Activated CD4-positive, alpha-beta T cell treated with anti-CD3 and anti-CD28 coated beads, Interleukin-2, amount 50 U/mL, for 4 hours (primary cell): ENCODE data around the gene TRIP10.
"Not testable (repeated sequence)": the region's sequence is repeated elsewhere in the genome, so short reads cannot be mapped to it uniquely, and the experiment has no call there.

Source experiments
- DNase-seq, 2 experiments: peaks; one replicate each; pipeline ENCODE4 v3.0.0-alpha.2; 2020

The TRIP10 gene

DNA sequence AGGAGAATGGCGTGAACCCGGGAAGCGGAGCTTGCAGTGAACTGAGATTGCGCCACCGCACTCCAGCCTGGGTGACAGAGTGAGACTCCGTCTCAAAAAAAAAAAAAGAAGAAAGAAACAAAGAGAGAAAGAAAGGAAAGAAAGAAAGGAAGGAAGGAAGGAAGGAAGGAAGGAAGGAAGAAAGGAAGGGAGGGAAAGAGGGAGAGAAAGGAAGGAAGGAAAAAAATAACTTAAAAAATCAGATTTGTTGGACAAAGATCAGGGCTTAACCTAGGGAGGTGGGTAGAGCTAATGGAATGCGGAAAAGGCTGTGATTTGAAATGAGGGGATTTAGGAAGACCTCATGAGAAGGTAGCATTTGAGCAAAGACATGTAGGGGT, 32.2 kb downstream of the TRIP10 start:
- DNase-seq: not testable (repeated sequence)

DNA sequence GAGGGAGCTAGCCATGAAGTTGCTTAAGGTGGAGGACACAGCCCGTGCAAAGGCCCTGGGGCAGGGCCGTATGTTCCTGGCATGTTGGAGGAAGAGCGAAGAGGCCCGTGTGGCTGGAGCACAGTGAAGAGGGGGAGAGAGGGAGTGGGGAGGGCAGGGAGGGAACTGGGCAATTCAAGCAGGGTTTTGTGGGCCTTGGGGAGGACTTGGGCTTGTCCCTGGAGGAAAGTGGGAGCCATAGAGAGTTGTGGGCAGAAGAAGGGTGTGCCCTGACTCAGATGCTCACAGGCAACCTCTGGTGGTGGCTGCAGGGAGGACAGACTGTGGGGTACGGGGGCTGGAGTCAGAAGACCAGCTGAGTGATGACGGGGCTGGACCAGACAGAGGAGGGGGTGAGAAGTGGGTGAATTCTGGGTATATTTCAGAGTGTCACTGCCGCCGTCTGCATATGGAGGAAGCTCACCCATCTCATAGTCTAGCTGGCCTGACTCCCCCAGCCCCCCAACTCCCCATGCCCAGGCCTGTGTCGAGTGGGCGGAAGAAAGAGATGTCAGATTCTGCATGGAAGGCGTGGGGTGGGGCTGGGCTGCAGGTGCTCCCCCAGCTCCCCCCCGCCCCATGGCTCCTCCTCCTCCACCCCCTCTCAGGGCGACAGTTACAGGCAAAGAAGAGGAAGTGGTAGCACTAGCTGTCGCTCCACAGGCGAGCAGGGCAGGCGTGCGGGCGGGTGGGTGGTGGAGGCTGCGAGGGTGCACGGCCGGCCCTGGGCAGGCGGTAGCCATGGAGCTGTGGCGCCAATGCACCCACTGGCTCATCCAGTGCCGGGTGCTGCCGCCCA, 32.8 kb downstream of the TRIP10 start, which contains the start of gene VAV1:
TSS of gene VAV1 (plus strand) at position 681 of the 838 bp plus-strand sequence. CDS start at position 781, 100 bp downstream.
- peak; percentile 82 to 85 for DNase-seq

DNA sequence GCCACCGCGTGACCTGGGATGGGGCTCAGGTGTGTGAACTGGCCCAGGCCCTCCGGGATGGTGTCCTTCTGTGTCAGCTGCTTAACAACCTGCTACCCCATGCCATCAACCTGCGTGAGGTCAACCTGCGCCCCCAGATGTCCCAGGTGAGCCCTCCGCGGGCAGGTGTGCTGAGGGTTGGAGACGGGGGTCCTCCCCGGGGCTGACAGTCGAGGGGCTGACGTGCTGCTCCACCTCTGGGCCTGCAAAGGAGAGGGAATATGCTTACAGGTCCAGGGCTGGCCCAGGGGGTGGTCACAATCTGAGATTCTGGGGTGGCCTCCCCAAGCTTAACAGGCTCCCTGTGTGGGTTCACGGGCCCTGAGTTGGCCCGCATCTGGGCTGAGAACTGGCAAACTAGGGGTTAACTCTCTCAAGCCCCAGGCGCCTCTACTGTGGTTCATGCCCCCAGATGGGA, 33.4 kb downstream of the TRIP10 start:
- no peak for DNase-seq

DNA sequence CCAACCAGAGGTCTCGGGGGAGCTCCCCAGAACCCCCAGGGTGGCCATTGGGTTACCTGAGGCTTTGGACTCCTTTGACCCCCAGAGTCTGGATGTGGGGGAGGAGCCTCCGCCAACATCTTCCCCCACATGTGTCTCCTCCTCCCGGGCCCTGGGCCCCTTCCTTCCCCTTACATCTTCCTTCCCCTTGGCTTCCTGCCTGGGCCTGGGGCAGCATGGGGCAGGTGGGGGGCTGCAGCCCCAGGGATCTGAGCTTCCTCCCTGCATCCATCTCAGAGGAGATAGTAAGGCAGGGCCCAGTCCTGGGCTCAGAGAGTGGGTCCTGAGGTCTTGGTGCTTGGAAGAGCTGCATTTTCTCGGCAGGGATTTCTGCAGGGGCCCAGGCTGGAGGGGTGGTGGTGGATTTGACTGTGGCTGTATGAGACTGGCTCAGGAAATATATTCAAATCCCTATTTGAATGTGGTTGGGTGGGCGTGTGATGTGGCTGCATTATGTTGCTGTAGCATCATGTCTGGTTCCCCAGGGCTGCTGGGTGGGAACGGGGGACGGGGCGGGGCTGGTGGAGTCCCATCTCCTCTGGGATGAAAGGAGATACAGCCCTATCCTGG, 33.9 kb downstream of the TRIP10 start:
- DNase-seq: no peak

DNA sequence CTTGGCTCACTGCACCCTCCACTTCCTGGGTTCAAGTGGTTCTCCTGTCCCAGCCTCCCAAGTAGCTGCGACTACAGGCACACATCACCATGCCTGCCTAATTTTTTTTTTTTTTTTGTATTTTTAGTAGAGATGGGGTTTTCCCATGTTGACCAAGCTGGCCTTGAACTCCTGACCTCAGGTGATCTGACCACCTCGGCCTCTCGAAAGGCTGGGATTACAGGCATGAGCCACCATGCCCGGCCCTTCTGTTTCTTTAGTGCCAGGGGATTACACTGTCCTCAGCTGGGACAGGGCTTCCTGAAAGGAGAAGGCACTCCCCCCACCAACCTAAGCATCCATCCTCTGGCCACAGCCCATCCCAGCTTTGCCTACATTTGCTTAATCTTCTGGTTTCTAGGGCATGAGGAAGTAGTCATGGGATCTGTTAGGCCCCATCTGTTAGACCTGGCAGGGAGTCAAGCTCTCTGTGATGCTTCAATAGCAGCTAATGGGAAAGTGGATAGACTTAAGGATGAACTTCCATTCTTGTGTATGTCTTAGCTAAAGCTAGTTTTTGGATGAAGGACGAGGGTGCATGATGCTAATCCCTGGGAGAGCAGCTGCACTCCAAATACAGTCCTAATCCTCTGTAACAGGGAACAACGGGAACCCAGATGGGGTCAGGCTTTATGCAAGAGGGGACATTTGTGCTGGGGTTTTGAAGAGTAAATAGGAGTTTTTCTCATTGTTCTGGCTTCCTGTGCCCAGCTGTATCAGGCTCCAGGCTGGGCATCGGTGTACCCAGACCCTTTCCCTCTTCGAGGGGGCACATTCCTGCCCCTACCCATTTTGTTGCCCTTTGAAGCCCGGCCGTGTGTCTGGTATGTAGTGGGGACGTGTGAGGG, 35.6 kb downstream of the TRIP10 start:
- no peak for DNase-seq

DNA sequence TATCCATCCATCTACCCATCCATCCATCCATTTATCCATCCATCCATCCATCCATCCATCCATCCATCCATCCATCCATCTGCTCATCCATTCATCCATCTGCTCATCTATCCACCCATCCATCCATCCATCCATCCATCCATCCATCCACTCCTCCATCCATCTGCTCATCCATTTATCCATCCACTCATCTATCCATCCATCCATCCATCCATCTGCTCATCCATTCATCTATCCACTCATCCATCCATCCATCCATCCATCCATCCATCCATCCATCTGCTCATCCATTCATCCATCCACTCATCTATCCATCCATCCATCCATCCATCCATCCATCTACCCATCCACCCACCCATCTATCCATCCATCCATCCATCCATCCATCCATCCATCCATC, 36.6 kb downstream of the TRIP10 start:
- not testable (repeated sequence) for DNase-seq

DNA sequence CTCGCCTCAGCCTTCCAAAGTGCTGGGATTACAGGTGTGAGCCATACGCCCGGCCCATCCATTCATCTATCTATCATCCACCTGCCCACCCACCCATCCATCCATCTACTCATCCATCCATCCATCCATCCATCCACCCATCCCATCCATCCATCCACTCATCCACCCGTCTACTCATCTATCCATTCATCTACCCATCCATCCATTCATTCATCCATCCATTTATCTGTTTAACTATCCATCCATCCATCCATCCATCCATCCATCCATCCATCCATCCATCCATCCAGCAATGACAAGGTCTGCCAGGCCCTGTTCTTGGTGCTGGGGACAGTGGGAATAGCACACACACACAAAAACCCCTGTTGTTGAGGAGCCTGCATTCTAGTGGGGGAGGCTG, 37.5 kb downstream of the TRIP10 start:
- DNase-seq: no peak

DNA sequence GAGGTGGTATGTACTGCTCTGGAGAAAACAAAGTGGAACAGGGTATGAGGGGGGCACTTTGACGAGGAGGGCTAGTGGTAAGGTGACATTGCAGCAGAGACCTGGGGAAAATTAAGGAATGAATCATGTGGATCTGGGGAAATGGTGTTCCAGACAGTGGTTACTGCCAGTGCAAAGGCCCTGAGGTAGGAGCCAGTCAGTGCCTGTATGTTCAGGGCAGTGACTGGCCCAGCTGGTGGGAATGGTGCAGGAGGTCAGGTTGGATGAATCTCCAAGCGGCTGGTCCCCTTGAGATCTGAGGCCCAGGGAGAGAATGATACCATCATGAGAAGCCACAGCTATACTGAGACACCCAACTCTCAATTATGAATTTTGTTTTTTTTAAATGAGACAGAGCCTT, 38.0 kb downstream of the TRIP10 start:
- no peak for DNase-seq

DNA sequence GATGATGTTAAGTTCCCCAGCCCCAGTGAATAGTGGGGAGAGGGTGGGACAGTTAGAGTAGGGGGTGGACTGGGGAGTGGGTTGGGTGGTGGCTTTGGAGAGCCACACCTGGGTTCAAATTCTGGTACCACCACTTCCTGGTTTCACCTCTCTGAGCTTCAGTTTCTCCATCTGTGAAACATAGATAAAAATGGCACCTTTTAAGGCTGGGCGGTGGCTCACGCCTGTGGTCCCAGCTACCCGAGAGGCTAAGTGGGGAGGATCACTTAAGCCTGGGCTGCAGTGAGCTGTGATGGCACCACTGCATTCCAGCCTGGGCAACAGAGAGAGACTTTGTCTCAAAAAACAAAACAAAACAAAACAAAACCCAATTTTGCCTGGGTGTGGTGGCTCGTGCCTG, 38.9 kb downstream of the TRIP10 start:
- DNase-seq: no peak

DNA sequence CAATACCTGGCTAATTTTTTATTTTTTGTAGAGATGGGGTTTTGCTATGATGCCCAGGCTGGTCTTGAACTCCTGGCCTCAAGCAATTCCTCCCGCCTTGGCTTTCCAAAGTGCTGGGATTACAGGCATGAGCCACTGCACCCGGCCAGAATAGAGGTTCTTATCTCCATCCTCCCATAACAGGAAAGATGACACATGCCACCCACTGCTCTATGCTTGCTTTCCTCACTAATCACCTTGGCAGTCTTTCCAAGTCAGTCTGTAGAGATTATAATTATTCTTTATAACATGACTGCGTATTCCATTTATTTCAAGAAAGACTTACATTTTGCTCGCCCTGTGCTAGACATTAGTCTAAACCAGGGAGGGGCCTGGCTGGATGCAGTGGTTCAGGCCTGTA, 39.7 kb downstream of the TRIP10 start:
- no peak for DNase-seq

DNA sequence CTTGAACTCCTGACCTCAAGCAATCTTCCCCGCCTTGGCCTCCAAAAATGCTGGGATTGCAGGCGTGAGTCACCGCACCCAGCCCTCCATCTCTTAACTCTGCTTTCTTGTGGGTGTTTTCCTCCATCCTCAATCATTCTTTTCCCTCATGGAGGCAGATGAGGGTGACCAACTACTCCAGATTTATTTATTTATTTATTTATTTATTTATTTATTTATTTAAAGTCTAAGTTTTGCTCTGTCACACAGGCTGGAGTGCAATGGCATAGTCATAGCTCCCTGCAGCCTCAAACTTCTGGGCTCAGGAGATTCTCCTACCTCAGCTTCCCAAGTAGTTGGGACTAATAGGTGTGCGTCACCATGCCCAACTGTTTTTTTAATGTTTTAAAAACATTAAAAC, 47.9 kb downstream of the TRIP10 start:
- DNase-seq: no peak

DNA sequence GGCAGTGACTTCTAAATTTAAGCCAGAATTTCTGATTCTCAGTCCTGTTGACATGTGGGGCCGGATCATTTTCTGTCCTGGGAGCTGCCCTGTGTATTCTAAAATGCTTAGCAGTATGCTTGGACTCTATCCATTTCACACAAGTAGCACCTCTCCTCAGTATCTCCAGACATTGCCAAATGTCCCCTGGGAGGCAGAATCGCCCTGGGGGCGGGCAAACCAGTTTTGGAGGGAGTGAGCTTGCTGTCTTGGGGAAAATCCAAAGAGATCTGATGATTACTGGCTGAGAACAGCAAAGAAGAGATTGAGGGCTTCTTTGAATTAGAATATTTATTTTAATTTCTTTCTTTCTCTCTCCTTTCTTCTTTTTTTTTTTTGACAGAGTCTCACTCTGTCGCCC, 49.4 kb downstream of the TRIP10 start:
- DNase-seq: no peak

DNA sequence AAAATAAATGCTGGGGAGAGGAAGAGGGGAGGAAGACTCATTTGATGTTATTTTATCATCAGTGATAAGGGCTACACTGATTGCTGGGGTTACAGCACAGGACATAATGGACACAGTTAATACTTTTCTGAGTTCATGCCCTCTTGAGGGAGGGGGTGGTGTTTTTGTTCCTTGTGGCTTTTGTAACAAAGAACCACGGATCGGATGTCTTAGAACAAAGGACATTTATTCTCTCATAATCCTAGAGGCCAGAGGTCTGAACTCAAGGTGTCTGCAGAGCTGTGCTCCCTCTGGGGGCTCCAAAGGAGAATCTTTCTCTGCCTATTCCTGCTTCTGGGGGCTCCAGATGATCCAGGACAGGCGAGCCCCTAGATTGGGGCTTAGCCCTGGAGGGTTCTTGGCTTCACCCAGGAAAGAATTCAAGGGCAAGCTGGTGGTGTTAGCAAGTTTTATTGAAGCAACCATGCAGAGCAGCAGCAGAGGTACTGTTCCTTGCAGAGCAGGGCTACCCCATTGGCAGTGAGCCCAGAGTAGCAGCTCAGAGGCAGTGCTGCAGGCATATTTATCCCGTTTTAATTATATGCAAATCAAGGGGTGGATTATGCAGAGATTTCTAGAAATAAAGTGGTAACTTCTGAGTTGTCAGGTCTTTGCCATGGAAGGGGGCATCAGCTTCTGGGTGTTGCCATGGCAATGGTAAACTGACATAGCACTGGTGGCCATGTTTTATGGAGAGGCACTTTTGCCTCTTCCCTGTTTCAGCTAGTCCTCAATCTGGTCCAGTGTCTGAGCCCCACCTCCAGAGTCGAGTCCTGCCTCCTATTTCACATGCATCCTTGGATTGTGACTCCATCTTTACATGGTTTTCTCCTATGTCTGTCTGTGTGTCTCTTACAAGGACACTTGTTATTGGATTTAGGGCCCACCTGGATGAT, 51.0 kb downstream of the TRIP10 start:
- DNase-seq: no peak

DNA sequence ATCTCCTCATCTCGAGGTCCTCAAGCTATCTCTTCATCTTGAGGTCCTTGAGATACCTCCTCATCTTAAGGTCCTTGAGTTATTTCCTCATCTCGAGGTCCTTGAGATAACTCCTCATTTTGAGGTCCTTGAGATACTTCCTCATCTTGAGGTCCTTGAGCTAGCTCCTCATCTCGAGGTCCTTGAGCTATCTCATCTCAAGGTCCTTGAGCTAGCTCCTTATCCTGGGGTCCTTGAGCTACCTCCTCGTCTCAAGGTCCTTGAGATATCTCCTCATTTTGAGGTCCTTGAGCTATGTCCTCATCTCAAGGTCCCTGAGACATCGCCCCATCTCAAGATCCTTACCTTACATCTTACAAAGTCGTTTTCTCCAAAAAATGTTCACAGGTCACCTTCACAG, 51.8 kb downstream of the TRIP10 start:
- no peak for DNase-seq

DNA sequence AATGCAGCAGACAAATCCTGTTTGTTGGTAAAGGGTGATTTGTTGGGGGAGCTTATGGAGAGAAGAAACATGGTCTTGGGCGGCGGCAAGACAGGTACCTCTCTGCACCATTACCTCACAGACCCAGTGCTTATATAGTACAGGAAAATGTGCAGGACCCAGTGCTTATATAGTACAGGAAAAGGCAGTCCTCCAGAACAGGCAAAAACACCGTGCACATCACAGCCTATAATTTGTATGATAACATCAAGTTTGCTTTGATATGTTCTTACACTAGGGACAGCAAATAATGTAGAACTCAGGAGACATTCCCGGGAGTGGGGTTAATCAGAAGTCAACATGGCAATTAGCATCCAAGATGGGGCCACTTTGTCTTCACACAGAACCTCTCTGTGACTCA, 53.9 kb downstream of the TRIP10 start:
- no peak for DNase-seq

DNA sequence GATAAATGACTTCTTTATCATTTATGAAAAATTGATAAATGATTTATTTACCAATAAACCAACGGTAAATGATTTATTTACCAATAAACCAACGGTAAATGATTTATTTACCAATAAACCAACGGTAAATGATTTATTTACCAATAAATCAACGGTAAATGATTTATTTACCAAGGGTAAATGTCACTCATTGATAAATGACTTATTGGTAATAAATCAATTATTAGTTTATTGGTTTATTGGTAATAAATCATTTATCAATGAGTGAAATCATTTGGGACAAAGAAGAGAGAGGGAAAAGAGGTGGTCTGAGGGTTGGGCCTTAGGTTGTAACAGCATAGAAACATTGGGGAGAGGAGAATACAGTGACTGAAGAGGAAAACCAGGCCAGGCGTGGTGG, 54.5 kb downstream of the TRIP10 start:
- DNase-seq: no peak

DNA sequence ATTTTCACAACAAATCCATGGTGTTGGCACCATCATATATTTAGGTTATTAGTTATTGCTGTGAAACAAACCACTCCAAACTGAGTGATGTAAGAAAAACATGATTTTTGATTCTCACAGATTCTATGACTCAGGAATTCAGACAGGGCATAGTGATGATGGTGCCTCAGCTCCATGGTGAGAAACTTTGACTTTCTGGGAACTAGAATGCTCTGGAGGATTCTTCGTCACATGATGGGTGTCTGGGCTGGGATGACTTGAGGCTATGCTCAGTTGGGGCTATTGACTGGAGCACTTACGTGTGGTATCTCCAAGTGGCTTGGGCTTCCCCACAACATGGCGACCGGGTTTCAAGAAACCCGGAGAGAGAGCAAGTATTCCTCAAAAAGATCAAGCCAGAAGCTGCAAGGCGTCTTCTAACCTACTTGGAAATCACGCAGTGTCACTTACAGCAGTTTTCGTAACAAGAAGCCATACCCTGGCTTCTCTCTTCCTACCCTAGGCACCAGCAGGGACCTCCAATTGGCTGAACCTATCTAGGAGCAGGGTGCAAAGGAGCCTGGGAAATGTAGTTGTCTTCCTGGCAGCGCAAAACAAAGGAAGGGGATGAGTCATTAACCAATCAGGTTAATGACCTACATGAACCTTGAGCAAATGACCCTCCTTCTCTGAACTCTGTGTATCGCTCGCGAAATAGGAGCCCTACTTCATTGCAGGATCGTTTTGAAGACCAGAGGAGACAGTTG, 55.4 kb downstream of the TRIP10 start:
- no peak for DNase-seq

DNA sequence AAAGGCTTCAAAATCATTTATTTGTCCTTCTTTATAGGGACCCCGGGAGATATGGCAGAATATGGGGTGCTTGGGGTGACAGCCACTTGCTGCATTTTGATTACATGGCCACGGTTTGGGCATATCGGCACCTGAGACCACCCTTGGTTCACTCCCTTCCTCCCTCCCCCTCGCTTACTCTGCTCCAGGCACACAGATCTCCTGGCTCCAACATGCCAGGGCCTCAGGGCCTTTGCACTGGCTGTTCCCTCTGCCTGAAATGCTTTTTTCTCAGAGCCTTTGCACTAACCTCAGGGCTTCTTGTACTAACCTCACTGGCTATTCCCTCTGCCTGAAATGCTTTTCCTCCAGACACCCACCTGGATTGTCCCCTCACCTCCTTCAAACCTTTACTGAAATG, 56.8 kb downstream of the TRIP10 start:
- no peak for DNase-seq

DNA sequence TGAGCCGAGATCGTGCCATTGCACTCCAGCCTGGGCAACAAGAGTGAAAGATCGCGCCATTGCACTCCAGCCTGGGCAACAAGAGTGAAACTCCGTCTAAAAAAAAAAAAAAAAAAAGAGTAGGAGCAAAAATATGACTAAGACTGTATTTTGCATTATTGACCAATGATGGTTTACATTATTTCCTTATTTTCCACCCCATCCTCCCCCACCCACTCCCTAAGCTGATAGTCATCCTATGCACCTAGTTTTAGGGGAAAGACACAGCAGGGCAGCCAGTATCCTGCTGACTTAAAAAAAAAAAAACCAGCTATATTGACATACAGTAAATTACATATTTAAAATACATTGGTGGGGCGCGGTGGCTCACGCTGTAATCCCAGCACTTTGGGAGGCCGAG, 58.2 kb downstream of the TRIP10 start:
- DNase-seq: no peak

DNA sequence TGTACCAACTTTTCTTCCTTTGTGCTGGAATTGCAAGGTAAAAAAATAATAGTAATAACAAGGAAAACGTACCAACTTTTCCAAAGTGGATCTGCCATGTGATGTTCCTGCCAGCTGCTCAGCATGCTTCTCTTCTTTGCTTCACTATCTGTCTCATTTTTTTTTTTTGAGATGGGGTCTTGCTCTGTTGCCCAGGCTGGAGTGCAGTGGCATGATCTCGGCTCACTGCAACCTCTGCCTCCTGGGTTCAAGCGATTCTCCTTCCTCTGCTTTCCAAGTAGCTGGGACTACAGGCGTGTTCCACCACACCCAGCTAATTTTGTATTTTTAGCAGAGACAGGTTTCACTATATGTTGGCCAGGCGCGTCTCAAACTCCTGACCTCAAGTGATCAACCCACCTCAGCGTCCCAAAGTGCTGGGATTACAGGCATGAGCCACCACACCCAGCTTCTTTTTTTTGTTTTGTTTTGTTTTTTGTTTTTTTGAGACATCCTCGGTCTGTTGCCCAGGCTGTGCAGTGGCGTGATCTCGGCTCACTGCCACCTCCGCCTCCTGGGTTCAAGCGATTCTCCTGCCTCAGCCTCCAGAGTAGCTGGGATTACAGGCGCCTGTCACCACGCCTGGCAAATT, 60.8 kb downstream of the TRIP10 start:
- not testable (repeated sequence) for DNase-seq

DNA sequence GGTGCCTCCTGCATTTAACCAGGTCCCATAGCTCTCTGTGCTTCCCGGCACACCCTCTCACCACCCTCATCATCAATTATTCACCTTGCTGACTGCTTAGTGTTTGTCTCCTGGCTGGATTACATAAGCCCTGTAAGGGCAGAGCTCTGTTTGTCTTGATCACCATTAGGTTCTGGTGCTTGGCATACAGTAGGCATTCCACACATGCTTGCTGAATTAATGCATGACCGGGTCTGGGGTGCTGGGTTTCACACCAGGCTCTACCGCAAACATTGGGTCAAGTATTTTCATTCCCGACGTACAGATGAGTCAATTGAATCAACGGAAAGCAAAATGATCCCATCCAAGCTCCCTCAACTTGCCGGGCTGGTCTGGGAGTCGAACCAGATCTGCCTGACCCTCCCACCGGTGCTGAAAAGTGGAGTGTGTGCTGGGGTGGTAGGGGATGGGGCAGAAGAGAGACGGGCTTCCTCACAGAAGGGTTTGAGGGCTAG, 61.6 kb downstream of the TRIP10 start:
- DNase-seq: no peak
